ENCODE results near the gene ZNF652.
"Not testable (repeated sequence)": the region's sequence is repeated elsewhere in the genome, so short reads cannot be mapped to it uniquely, and the experiment has no call there.

ZNF652 gene

DNA sequence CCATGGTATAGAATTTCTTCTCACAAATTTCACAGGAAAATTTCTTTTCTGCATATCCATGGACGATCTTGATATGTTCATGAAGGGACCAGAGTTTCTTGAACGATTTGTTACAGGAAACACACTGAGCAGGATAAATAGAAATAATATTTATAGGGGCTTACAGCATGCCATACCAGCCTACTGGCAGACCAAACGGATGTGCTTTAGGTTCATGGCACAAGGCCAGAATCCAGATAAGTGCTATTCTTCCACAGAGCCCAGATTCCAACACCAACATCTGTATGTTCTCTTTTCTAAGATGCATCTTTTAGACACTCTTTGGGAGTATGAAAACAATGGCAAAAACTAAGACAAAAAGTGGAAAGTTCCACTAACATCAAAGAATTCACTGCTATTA lies 49.3 kb downstream of the ZNF652 start:
- no peak for DNase-seq

DNA sequence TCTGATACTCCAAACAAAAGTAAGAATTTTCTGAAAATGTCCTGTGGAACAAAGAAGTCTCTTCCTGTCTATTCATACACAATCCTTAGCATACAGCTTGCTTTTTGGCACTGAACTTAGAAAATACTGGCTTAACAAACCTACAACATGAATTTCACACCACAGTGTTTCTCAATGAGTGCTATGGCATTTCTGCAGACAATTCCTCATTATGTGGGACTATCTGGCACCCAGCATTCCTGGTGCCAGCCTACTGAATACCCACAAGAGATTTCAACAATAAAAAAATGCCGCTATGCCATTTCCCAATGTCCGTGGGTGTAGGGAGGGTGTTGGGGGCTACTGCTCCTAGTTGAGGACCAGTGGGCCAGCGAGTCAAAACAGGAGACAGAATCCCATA lies 62.1 kb downstream of the ZNF652 start:
- no peak for DNase-seq

DNA sequence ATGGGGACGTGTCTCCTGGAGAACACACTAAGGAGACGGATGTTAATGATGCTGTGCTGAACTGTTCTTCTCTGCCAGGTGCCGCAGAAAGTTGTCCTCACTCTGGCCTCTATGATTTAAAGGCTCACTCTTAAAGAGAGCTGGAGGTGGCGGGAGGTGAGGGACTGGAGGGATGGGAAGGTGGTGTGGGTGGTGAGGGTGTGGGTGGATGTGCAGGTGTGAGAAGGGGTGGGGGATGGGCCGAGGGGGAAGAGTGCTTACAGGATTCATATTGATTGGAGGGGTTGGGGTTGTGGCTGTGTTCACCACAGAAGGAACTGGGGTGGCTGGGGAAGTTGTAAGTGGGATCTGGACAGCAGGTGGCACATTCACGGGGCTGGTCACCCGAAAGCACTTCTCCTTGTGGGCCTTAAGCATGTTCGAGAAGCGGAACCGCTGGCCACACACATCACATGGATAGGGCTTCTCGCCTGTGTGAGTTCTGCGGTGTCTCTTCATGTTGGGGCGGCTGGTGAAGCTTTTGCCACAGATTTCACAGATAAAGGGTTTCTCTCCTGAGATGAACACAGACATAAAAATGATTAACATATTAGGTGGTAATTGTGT lies 63.6 kb downstream of the ZNF652 start:
- DNase-seq, result no peak

DNA sequence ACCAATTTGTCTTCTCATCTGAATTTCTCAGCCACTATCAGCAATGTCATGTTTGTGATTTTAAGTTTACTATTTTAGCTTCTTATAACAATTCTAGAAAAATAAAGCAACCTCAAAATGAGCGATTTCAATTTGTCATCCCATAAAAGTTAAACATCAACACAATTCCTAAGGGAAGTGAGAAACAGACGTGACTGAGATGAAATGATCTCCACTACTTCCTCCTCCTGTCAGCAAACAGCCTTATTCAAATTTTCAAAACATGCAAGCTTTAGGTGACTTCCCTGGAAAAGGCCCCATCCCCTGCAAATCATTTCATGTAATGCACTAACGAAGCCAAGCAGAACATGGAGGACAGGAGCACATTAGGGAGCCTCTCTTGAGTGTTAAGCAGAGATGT lies 64.9 kb downstream of the ZNF652 start:
- DNase-seq, result no peak

DNA sequence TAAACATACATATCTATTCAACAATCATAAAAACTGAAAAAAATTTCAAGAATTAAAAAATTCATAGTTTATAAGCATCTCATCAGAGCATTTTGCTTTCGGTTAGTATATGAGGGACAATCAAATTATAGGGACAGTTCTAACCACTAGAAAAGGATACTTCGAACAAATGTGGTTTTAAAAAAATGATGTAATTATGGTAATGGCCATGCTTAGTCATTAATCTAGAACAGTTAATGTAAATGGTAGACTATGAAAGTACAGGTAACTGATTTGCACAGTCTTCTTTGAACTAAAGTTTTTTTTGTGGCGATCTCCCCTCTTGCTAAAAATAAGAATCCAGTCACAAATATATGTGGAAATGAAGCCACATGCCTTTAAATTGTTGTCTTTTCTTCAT lies 67.9 kb downstream of the ZNF652 start:
- no peak for DNase-seq

DNA sequence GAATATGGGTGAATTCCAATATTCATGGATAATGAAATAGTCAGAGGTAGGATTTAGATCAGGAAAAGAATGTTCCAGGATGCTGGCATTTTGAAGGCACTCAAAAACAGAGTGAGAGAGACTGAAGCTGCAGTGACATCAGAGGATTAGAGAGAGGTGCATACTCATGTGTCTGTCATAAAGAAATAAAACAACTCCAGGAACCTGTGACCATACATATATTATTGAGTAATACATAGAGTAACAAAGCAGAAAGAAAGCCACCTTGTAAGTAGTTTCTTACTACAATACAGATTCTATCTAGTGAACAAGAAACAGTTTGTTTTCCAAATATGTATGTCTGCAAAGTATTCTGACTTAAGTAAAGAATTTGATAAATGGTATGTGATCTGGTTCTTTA lies 69.1 kb downstream of the ZNF652 start:
- no peak for DNase-seq

DNA sequence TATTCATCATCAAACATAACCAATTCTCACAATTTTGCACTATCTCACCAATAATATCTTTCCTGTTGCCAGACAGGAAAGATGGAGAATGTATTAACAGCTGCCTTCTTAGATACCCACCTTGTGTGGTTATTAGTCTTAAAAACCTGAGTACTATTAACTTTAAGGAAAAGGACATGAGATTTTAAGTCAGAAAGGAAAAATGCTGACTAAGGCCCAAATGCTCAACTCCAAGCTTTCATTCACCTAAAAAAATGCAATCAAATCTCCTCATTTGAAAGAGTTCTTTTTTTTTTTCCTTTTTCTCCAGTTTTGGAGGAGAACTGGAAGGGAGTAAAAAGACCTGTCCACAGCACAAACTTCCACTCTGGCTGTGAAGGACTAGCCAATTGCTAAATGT lies 70.1 kb downstream of the ZNF652 start:
- DNase-seq, result no peak

DNA sequence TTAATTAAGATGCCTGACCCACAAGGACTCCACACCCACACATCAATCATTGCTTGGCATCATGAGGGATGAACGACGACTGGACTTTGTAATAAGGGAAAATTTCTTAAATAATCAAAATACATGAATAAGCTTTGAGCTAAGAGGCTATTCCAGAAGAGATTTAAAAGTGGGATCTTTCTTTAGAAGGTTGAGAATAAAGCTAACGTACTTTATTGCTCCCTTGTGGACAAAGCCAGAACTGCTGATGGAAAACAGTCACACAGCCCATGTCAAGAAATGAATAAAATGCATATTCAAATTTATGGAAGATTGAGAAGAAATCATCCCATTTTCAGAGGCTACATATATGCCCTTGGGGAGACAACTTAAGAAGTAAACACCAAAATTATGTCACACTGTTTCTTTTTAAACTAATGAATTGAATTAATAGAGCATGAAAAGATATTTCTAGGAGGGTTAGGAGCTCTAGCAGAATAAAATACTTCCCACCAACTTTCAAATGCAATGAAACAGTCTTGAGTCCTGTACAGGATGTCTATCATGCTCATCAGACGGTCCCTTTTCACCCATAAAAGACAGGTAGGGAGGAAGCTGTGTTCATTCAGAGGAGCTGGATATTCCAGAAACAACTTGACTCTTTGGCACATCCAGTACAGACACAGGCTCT lies 71.2 kb downstream of the ZNF652 start:
- peak; percentile 56 to 70 (median 60) for DNase-seq

DNA sequence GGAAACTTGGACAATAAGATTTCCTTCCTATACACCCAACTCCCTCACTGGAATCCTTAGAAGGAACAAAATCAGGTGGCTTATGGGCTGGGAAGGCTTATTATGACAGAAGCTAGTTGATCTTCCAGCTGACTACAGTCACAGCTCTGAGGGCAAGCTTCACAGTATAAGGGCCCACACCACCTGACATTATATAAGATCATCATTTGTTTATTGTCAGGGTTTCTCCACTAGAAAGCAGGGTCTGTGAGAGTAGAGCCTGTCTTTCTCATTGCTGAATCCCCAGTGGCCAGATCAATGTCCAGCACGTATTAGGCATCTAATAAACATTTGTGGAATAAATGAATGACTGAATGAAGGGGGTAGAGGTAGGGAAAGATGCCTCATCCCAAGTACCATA lies 73.7 kb downstream of the ZNF652 start:
- DNase-seq, result no peak

DNA sequence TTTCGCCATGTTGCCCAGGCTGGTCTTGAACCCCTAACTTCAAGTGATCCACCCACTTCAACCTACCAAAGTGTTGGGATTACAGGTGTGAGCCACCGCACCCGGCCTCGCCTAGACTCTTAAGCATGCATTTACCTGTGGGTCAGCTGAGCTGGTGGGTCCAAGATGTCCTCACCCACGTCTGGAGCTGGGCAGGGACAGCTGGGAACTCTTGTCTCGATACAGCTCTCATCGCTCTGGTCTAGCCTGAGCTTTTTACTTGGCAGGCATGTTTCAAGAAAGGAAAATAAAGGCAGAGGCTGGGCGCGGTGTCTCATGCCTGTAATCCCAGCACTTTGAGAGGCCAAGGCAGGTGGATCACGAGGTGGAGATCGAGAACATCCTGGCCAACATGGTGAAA lies 74.6 kb downstream of the ZNF652 start:
- no peak for DNase-seq

DNA sequence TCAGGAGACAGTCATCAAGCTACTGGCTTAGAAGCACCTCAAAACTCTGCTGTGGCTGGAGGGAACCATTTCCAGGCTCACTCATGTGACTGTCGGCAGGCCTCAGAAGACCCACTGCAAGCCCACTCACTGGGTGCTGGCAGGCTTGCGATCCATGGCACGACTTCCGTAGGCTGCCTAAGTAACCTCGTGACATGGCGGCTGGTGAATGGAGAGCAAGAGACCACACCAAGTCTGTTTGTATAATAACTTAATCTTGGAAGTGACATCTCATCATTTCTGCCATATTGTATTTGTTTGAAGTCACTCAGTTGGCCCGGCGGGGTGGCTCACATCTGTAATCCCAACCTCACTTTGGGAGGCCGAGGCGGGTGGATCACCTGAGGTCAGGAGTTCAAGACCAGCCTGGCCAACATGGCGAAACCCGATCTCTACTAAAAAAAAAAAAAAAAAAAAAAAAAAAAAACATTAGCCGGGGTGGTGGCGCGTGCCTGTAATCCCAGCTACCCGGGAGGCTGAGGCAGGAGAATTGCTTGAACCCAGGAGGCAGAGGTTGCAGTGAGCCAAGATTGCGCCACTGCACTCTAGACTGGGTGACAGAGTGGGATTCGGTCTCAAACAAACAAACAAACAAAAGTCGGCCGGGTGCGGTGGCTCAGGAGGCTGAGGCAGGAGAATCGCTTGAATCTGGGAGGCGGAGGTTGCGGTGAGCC lies 75.6 kb downstream of the ZNF652 start:
- DNase-seq, result not testable (repeated sequence)

DNA sequence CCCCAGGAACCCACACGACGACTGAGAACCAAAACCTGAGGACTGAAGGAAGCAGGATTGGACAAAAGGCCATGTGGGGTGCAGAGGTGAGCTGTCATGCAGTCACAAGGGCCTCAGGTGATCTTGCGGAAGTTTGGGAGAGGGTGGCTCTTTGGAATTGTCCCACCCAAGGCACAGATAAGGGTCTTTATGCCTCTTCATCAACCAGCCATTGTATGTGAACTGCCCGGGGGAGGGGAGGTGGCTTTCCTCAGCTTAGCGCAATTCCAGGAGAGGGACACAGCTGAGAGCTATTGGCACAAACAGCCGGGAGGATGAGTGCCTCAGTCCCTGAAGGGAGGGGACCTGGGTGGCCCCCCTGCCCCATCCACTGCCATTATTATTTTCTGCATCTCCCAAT lies 76.3 kb downstream of the ZNF652 start:
- DNase-seq, result no peak

DNA sequence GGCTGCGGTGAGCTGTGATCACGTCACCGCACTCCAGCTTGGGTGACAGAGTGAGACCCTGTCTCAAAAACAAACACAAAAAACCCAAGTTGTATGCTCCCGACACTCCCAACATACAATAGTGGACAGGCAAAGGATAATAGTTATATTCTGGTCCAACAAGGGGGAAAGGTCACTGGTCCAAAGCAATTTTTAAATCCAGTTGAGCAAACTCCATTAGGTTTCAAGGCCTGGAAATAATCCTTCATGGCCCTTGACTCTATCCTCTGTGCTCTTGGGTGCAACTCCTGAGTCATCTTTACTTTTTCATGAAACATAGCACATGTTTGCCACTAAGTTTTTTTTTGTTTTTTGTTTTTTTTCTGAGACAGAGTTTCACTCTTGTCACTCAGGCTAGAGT lies 81.1 kb downstream of the ZNF652 start:
- peak in 1 of 3 donors; percentile 6 for DNase-seq

DNA sequence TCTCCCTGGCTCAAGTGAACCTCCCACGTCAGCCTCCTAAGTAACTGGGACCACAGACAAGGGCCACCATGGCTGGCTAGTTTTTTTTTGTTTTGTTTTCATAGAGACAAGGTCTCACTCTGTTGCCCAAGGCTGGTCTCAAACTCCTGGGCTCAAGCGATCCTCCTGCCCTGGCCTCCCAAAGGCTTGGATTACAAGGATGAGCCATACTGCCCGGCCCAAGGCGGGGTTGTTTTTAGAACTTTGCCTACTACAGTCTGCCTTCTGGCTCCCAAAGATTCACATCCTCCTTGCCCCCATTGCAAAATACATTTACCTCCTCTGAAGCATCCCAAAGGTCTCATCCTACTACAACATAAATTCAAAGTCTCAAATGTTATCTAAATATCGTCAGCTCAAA lies 82.0 kb downstream of the ZNF652 start:
- DNase-seq, result no peak

DNA sequence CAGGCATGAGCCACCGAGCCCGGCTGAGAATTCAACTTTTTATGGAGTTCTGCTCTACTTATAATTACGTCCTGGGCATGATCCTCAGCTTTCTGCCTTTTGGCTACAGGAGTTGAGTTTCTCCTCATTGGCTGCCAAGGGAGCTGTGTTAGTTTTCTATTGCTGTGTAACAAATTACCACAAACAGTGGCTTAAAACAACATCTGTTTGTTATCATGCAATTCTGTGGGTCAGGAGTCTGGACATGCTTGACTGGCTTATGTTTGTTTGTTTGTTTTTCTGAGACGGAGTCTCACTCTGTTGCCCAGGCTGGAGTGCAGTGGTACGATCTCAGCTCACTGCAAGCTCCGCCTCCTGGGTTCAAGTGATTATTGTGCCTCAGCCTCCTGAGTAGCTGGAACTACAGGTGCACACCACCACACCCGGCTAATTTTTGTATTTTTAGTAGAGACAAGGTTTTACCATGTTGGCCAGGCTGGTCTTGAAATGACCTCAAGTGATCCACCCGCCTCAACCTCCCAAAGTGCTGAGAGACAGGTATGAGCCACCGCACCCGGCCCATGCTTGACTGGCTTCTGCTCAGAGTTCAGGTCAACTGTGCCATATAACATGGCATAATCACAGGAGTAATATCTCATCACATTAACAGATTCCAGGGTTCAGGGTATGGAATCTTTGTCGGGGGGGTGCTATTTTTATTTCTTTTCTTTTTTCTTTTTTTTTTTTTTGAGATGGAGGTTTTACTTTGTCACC lies 82.6 kb downstream of the ZNF652 start:
- DNase-seq, result peak in 1 of 3 donors; percentile 6

DNA sequence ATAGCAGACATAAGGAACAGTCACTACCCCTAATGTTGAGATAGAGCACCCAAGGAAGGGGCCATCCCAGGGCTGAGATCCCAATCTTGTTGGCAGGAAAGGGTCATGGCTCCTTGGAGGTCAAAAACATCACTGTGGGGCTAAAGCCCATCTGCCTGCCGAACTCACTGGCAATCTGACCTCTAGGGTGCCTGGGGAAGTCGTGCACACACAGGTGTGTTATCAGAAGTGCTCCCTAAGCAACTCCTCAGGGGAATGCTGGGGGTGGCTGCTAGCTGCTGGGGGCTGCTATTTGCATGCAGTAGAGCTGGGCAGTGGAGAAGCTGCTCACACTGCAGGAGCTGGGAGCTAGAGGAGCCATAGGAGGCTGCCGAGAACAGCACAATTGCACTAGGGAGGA lies 84.0 kb downstream of the ZNF652 start:
- no peak for DNase-seq

DNA sequence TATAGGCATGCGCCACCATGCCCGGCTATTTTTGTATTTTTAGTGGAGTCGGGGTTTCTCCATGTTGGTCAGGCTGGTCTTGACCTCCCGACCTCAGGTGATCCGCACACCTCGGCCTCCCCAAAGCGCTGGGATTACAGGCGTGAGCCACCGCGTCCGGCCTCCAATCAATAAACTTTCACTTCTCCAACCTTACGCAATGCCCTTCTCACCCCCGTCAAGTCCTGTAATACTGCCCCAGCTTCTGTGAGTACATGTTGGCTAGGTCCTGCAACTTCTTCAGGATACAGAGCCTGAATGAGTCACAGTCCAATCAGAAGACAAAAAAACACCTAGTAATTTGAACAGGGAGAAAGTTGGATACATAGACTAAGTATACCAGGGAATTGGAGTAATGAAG lies 84.4 kb downstream of the ZNF652 start:
- peak; percentile 54 to 57 (median 55) for DNase-seq

DNA sequence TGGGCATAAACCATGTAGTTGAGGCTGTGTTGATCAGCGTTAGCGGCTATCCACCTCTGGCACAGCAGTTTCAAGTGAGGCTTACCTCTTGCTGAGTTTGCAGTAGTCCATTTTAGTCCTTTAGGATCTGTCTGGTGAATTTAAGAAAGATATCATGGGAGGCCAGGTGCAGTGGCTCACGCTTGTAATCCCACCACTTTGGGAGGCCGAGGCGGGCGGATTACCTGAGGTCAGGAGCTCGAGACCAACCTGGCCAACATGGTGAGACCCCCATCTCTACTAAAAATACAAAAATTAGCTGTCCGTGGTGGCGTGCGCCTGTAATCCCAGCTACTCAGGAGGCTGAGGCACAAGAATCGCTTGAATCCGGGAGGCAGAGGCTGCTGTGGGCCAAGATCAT lies 86.1 kb downstream of the ZNF652 start:
- DNase-seq, result not testable (repeated sequence)

DNA sequence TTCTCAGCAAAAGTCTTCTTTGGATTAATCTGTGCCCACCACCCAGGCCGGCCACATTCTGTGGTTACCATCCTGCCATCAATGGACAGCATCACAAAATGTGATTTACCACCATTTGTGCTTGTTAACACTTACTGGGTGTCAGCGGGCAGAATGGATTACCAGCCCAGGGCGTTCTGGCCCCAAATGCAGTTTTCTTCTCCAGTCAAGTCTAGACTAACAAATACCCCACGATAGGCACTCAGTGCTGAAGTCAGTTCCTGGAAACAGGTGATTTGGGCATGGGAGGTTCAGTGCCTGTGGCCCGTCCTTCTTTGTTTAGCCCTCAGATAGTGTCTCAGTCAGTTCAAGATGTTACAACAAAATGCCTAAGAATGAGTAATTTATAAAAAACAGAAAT lies 92.7 kb downstream of the ZNF652 start:
- DNase-seq, result no peak

DNA sequence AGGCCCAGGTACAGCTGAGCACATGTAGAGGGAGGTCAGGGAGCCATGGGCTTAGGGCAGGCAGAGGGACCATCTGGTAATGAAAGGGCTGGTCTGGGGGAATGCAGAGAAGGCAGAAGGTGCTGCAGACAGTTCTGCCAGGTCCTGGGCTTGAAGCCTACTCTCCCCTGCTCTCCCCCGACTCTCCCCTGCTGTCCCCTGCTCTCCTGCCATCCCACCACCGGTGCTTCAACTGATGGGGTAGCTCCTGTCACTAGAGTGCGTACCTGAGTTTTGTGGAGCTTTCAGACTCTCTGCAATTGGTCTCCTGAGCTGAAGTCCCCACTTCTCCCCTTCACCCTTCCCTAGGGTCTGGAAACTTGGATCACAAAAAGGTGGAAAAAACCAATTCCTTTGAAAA lies 94.1 kb downstream of the ZNF652 start:
- no peak for DNase-seq

DNA sequence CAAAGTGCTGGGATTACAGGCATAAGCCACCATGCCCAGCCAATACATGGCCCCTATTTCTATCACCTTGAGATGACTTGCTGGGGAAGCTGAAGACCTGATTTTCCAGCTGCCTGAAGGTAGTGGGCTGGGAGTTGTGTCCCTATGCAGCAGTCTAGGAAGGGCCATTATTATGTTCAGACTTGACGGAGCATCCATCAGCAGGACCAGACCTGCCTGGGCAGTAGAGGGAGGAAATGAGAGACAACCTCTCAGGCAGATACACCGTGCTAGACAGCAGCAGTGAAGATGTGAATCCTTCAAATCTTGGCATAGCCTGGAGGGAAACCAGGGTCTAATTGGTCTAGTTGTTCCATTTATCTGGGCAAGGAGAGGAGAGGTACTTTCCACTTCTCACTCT lies 95.8 kb downstream of the ZNF652 start:
- DNase-seq, result no peak

DNA sequence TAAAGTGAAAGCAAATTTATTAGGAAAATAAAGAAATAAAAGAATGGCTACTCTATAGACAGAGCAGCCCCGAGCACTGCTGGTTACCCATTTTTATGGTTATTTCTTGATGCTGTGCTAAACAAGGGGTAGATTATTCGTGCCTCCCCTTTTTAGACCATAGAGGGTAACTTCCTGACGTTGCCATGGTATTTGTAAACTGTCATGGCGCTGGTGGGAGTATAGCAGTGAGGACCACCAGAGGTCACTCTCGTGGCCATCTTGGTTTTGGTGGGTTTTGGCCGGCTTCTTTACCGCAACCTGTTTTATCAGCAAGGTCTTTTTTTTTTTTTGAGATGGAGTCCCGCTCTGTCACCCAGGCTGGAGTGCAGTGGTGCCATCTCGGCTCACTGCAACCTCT lies 100.5 kb downstream of the ZNF652 start:
- DNase-seq, result not testable (repeated sequence)

DNA sequence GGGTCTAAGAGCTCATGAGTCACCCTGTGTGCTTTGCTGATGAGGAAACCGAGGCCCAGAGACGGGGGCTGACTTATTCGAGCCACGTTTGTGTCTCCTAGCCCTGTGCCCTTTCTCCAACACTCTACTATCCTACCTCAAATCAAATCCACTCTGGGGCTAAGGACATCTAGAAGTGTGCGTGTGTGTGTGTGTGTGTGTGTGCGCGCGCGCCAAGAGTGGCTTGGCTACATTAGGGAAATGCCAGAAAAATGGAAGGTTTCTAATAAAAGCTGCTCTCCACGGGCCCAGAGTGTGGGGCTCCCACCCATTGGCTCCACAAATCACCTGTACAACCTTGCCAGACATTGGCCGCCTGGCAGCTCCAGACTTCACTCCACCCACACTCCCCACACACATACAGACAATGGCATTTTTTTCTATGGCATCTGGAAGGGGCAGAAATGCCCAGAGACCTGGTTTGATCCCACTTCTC lies 101.2 kb downstream of the ZNF652 start:
- DNase-seq, result peak in 1 of 3 donors; percentile 91
